Measurements from ENCODE around the gene FA2H.
"Not testable (repeated sequence)": the region's sequence is repeated elsewhere in the genome, so short reads cannot be mapped to it uniquely, and the experiment has no call there.

Gene FA2H

GRCh38 chr16:74695450-74696422 is 78.9 kb downstream of the FA2H start:
- H3K27ac Mint-ChIP-seq: peak overlapping the region; percentile 51 to 92
- H3K4me3 Mint-ChIP-seq: peak overlapping the region; percentile 84 to 86
- H3K9me3 Mint-ChIP-seq: no peaks in the 10 kb centered on the region
- DNase-seq (peak; percentile 50 to 62 (median 60)), ATAC-seq (replicated peaks) (peak; percentile 61)
- H3K4me1 Mint-ChIP-seq (ENCODE audit: low read depth in 2 of 2): peaks cover 33 to 49% of the 10 kb centered on the region in 2 donors
- H3K27me3 Mint-ChIP-seq: no peaks in the 10 kb centered on the region
- H3K36me3 Mint-ChIP-seq (ENCODE audit: insufficient read depth): peaks cover 60% of the 10 kb centered on the region

- peaks cover 95% of the 10 kb centered on the region for H3K36me3 Mint-ChIP-seq (ENCODE audit: insufficient read depth)
- H3K4me1 Mint-ChIP-seq (ENCODE audit: low read depth in 2 of 2): peaks cover 10 to 13% of the 10 kb centered on the region in 2 donors
- no peaks in the 10 kb centered on the region for H3K9me3 Mint-ChIP-seq
- H3K27ac Mint-ChIP-seq: peak overlapping the region in 1 of 2 donors; percentile 12
- no peaks in the 10 kb centered on the region for H3K27me3 Mint-ChIP-seq
- no peak for DNase-seq
- ATAC-seq (replicated peaks): no peak
- no peak overlapping the region for H3K4me3 Mint-ChIP-seq
These were observed 83.3 kb downstream of the FA2H start for GRCh38 chr16:74691093-74691855.

GRCh38 chr16:74682556-74682955 is 92.1 kb downstream of the FA2H start:
- H3K4me1 Mint-ChIP-seq (ENCODE audit: low read depth in 2 of 2): no peaks in the 10 kb centered on the region
- peaks cover 85% of the 10 kb centered on the region for H3K36me3 Mint-ChIP-seq (ENCODE audit: insufficient read depth)
- H3K27ac Mint-ChIP-seq: peak overlapping the region in 1 of 2 donors; percentile 38
- ATAC-seq (replicated peaks): no peak
- H3K9me3 Mint-ChIP-seq: no peaks in the 10 kb centered on the region
- no peak overlapping the region for H3K4me3 Mint-ChIP-seq
- H3K27me3 Mint-ChIP-seq: no peaks in the 10 kb centered on the region
- DNase-seq: no peak

- ATAC-seq (replicated peaks) (no peak), DNase-seq (no peak)
- H3K27me3 Mint-ChIP-seq: no peaks in the 10 kb centered on the region
- H3K4me3 Mint-ChIP-seq: no peak overlapping the region
- H3K4me1 Mint-ChIP-seq (ENCODE audit: low read depth in 2 of 2): no peaks in the 10 kb centered on the region
- H3K9me3 Mint-ChIP-seq: no peaks in the 10 kb centered on the region
- H3K36me3 Mint-ChIP-seq (ENCODE audit: insufficient read depth): peaks cover 82% of the 10 kb centered on the region
- H3K27ac Mint-ChIP-seq: no peak overlapping the region
These were observed 93.9 kb downstream of the FA2H start for GRCh38 chr16:74680681-74681080.

GRCh38 chr16:74679983-74680382 is 94.6 kb downstream of the FA2H start:
- no peak overlapping the region for H3K27ac Mint-ChIP-seq
- H3K36me3 Mint-ChIP-seq (ENCODE audit: insufficient read depth): peaks cover 79% of the 10 kb centered on the region

GRCh38 chr16:74677868-74678267 is 96.8 kb downstream of the FA2H start:
- no peak for DNase-seq

More at GRCh38 chr16:74679983-74680382, 94.6 kb downstream of the FA2H start:
- Mint-ChIP-seq H3K27me3 (no peaks in the 10 kb centered on the region), H3K4me1 (ENCODE audit: low read depth in 2 of 2) (no peaks in the 10 kb centered on the region), H3K9me3 (no peaks in the 10 kb centered on the region), H3K4me3 (no peak overlapping the region)
- ATAC-seq (replicated peaks): no peak
- no peak for DNase-seq

GRCh38 chr16:74673876-74674275 is 100.7 kb downstream of the FA2H start:
- Mint-ChIP-seq H3K36me3 (ENCODE audit: insufficient read depth) (peaks cover 50% of the 10 kb centered on the region), H3K27me3 (no peaks in the 10 kb centered on the region), H3K4me3 (no peak overlapping the region), H3K9me3 (no peaks in the 10 kb centered on the region), H3K27ac (no peak overlapping the region), H3K4me1 (ENCODE audit: low read depth in 2 of 2) (no peaks in the 10 kb centered on the region)
- ATAC-seq (replicated peaks): no peak
- no peak for DNase-seq

More at GRCh38 chr16:74677868-74678267, 96.8 kb downstream of the FA2H start:
- H3K9me3 Mint-ChIP-seq: no peaks in the 10 kb centered on the region
- H3K27ac Mint-ChIP-seq: peak overlapping the region in 1 of 2 donors; percentile 32
- ATAC-seq (replicated peaks): no peak
- H3K27me3 Mint-ChIP-seq: no peaks in the 10 kb centered on the region
- no peak overlapping the region for H3K4me3 Mint-ChIP-seq
- no peaks in the 10 kb centered on the region for H3K4me1 Mint-ChIP-seq (ENCODE audit: low read depth in 2 of 2)
- H3K36me3 Mint-ChIP-seq (ENCODE audit: insufficient read depth): peaks cover 77% of the 10 kb centered on the region

GRCh38 chr16:74668877-74669276 is 105.7 kb downstream of the FA2H start:
- not testable (repeated sequence) for H3K27ac Mint-ChIP-seq; H3K9me3 Mint-ChIP-seq; ATAC-seq (replicated peaks); DNase-seq; H3K27me3 Mint-ChIP-seq
- Mint-ChIP-seq H3K4me1 (ENCODE audit: low read depth in 2 of 2) (peaks cover 18 to 19% of the 10 kb centered on the region in 2 donors), H3K36me3 (ENCODE audit: insufficient read depth) (peaks cover 47% of the 10 kb centered on the region), H3K4me3 (peak overlapping the region; percentile 2 to 27)

GRCh38 chr16:74667255-74667700 is 107.3 kb downstream of the FA2H start:
- DNase-seq: peak; percentile 5 to 18 (median 5)
- no peaks in the 10 kb centered on the region for H3K9me3 Mint-ChIP-seq
- no peak for ATAC-seq (replicated peaks)
- peak overlapping the region; percentile 84 to 93 for H3K4me3 Mint-ChIP-seq
- peaks cover 26 to 31% of the 10 kb centered on the region in 2 donors for H3K4me1 Mint-ChIP-seq (ENCODE audit: low read depth in 2 of 2)
- H3K27me3 Mint-ChIP-seq: no peaks in the 10 kb centered on the region
- H3K36me3 Mint-ChIP-seq (ENCODE audit: insufficient read depth): peaks cover 38% of the 10 kb centered on the region
- peak overlapping the region; percentile 93 to 95 for H3K27ac Mint-ChIP-seq

GRCh38 chr16:74666425-74667254 is 108.0 kb downstream of the FA2H start, which contains the start of gene RFWD3:
Gene RFWD3, minus strand, starts transcription at chr16:74666877. Its CDS starts 5,428 bp downstream, at chr16:74661449.
- Mint-ChIP-seq H3K36me3 (ENCODE audit: insufficient read depth) (peaks cover 35% of the 10 kb centered on the region), H3K9me3 (no peaks in the 10 kb centered on the region)

GRCh38 chr16:74666010-74666421 is 108.6 kb downstream of the FA2H start:
- Mint-ChIP-seq H3K27ac (peak overlapping the region; percentile 93 to 95), H3K4me1 (ENCODE audit: low read depth in 2 of 2) (peaks cover 28 to 39% of the 10 kb centered on the region in 2 donors), H3K36me3 (ENCODE audit: insufficient read depth) (peaks cover 39% of the 10 kb centered on the region)

More at GRCh38 chr16:74666425-74667254, 108.0 kb downstream of the FA2H start, which contains the start of gene RFWD3:
- Mint-ChIP-seq H3K4me3 (peak within 1 kb of the TSS; percentile 84 to 93), H3K4me1 (ENCODE audit: low read depth in 2 of 2) (peaks cover 26 to 37% of the 10 kb centered on the region in 2 donors), H3K27ac (peak within 1 kb of the TSS; percentile 93 to 95), H3K27me3 (no peaks in the 10 kb centered on the region)
- ATAC-seq (replicated peaks) (peak; percentile 99), DNase-seq (peak; percentile 94 to 96 (median 94))

More at GRCh38 chr16:74666010-74666421, 108.6 kb downstream of the FA2H start:
- DNase-seq: no peak
- Mint-ChIP-seq H3K4me3 (peak overlapping the region; percentile 84 to 93), H3K27me3 (no peaks in the 10 kb centered on the region), H3K9me3 (no peaks in the 10 kb centered on the region)
- no peak for ATAC-seq (replicated peaks)
